ENCODE measurements around the gene CHTF8. TPM values are rescaled to one million over a fixed set of nuclear protein-coding genes. Genes with fewer than 3 reads are reported as not detected.

The CHTF8 gene
- total RNA-seq, 1 experiment from 2014 or later: 84.6 TPM

- peak; percentile 38 for DNase-seq (ENCODE audit: low read depth)
Observed at GRCh38 chr16:69113216-69113615, 19.2 kb downstream of the CHTF8 start.

DNA sequence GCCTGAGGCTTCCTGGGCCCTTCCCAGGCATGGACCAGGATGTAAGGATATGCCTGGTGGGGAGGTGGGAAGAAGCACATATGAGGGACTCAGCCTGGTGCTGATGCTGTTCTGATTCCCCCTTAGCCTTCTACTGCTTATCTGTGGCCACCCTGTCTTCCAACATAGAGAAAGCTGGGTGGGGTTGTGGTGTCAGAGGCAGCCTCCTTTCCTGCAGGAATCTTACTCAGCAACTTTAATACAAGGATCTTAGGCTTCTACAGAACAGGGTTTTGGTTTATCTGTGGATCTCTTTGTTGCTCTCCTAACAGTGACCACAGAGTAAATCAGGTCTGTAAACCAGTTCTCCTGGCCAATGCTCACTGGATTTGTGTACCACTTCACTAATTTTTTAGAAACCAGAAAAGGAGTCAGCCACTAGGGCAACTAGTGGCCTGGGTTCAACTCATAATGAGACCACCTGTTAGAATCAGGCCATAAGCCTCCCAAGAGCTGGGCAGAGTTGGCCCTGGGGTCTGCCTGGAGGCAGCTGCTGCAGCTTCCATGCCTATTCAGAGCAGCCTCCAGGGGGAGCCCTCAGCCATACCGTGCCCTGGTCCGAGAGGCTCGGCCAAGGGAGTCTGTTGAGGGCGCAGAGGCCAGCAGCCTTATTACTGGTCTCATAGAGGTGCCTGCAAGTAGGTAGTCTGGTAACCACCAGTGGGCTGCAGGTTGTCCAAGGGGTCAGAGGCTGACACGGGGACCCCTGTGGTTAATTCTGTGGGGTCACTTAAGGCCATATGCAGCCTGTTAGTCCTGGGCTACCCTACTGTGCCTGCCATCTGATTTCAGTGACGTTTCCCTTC, 19.9 kb downstream of the CHTF8 start:
- DNase-seq (ENCODE audit: low read depth): peak; percentile 47

- DNase-seq (ENCODE audit: low read depth): no peak
Observed at GRCh38 chr16:69111876-69112230, 20.5 kb downstream of the CHTF8 start.

GRCh38 chr16:69111216-69111875, 21.0 kb downstream of the CHTF8 start:
- no peak for DNase-seq (ENCODE audit: low read depth)

GRCh38 chr16:69110406-69110805, 22.0 kb downstream of the CHTF8 start:
- no peak for DNase-seq (ENCODE audit: low read depth)

GRCh38 chr16:69109486-69110270, 22.7 kb downstream of the CHTF8 start:
- no peak for DNase-seq (ENCODE audit: low read depth)

DNA sequence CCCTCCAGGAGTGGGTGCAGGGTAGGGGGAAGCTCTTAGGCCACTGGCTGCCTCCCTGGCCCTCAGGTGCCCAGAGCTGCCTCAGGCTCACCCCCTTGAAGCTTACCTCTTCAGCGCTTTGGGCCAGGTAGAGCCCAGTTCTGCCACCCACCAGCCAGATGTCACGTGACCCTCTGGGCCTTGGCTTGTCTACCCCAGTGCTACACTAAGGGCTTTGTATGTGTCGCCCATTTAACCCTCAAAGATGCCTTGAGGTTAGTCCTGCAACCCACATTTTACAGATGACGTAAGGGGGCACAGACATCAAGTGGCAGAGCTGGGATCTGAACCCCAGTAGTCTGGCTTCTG, 23.5 kb downstream of the CHTF8 start:
- DNase-seq (ENCODE audit: low read depth): no peak

DNA sequence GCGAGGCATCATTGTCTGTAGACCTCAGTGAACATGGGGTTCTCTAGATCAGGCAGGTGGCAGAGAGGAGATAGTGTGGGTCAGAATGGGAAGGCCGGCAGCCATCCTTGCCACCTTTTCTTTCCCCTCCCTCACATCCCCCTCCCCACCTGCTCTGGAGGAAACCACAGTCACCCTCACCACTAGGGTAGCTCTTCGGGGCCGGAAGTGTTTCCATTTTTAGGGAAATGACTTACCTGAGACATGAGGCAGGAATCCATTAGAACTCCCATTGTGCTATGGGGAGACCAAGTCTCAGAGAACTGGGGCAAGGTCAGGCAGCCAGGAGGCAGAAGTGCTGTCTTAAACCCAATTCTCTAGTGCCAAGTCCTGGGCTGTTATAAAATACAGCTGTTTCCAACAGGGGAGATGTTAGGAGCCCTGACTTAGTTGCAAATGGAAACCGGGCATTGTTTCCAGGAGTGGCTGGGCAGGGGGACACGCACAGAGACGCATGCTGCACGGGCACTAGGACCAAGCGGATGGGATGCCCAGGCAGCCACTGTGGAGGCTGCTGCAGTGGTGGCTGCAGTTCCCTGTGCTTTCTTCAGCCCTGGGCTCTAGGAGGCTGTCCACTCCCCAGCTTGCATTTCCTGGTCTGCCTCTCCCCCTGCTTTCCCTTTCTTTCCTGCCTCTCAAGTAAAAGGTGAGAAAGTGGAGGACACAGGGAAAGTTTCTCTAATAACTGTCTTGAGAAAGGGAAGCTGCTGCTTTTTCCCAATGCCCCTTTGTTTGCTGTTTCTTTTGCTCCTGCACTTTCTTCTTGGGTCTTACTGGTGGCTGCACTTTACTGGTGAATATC, 24.1 kb downstream of the CHTF8 start:
- peak; percentile 28 for DNase-seq (ENCODE audit: low read depth)

DNA sequence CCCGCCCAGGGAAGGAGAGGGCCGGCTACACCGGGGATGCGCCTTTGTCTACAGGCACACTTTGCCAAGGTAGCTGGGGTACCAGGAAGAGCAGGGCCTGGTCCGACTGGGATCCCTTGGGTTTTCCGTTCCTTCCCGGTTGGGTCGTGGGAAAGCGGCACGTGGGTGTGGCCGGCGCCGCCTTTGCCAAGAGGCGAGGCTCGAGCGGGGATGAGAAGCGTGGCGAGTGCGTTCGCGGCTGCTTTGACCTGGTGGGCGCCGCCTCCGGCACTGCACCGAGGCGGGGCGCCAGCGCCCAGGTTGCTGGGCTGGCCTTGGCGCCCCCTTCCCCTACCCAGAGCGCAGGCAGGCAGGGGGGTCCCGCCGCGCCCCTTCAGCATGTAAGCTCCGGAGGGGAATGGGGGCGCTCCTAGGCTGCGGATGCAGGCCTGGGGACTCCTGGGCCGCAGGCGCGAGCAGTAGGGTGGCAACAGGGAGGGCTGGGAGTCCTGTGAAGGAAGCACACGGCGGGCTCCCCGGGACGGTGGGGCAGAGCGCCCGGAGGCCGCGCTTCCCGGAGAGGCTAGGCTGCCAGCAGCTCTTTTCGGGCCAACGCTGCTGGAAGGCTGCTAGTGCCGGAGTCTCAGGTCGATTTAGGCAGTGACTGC, 24.9 kb downstream of the CHTF8 start:
- DNase-seq (ENCODE audit: low read depth): no peak

- peak; percentile 20 for DNase-seq (ENCODE audit: low read depth)
Observed at GRCh38 chr16:69106491-69107315, 25.7 kb downstream of the CHTF8 start.

- DNase-seq (ENCODE audit: low read depth): peak; percentile 82
Observed at GRCh38 chr16:69105501-69106361, 26.7 kb downstream of the CHTF8 start, which contains the start of gene HAS3. Gene HAS3 (plus strand): TSS chr16:69105653. CDS start chr16:69109396, 3,743 bp downstream.

DNA sequence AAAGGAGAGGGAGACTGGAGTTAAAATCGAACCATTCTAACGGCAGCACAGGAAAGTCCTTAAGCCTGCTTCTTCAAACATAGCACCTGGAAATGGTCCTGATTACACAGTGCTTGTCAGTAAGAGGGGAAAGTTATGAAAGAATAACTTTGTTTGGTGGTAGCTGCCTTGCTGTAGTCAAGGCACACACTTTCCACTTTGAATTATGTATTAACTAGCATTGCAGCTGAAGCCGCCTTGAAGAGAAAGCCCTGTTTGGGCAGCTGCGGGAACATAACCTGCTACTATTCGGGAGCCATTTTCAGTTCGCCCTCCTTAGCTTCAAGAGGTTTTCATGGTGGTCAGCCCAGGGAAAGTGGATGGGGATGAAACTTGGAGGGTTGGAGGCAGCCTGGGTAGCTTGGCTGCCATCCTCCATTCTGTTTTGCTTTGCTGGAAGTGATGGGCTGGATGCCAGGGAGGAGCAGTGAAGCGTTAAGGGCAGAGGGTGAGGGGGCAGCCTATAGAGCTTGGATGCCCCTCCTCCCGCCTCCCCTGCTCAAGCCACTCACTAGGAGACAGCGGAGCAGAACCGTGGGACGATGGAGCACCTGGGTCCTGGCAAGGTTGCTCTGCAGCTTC, 32.2 kb downstream of the CHTF8 start:
- DNase-seq (ENCODE audit: low read depth): no peak

GRCh38 chr16:69095193-69095592, 37.2 kb downstream of the CHTF8 start:
- DNase-seq (ENCODE audit: low read depth): no peak

DNA sequence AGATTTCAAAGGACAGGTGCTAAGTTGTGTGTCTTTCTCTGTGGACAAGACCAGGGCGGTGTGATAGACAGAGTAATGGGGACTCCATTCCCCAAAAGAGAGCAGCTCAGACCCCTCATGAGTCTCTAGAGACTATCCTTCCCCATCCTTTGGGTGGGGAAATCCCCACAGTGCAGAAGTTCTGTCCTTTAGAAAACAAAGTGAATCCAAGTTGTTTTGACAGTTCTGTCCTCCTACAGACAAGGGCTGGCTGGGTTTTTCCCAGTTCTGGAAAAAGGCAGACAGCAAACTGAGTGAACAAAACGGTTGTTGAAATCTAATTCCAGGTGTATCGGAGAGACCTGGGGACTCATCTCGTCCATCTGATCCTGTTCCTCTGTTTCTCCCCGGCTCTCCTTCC, 37.9 kb downstream of the CHTF8 start:
- no peak for DNase-seq (ENCODE audit: low read depth)

DNA sequence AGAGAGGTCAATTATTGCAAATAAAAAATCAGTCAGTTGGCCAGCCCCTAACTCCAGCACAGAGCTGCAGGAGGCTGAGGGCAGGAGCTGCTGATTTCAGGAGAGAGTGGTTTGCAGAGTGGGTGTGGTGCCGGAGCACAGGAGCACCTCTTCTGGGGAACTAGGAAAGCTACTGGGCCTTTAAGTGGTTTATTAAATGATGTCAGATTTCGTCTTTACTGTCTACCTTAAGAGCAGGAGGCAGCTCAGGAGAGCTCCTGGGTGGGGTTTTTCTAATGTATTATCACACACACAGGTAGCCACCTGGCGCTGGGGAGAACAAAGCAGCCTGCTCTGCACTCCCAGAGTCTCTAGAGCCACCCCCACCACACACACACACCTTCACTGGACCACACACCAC, 38.4 kb downstream of the CHTF8 start:
- DNase-seq (ENCODE audit: low read depth): no peak

GRCh38 chr16:69089091-69089910, 43.1 kb downstream of the CHTF8 start:
- DNase-seq (ENCODE audit: low read depth): no peak

DNA sequence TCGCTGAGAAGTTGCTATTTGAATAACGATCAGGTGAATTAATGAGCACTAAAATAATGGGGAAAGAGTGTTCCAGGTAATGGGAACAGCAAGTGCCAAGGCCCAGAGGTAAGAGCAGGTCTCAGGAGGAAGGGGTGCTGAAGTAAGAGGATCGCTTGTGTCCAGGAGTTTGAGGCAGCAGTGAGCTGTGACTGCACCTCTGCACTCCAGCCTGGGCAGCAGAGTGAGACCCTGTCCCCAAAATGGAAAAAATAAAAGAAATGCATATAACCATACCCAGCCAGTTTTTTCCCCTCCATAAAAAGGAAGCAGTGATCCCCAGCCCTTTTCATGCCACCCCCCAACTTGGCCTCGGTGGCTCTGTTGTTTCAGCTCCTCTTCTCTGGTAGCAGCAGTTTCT, 43.7 kb downstream of the CHTF8 start:
- no peak for DNase-seq (ENCODE audit: low read depth)

GRCh38 chr16:69087161-69087581, 45.2 kb downstream of the CHTF8 start:
- DNase-seq (ENCODE audit: low read depth): no peak
